ENCODE results near the gene FRMPD4. TPM values are rescaled to one million over a fixed set of nuclear protein-coding genes. Genes with fewer than 3 reads are reported as not detected.

Gene FRMPD4
- total RNA-seq, 1 experiment from 2014 or later, result 0.24 TPM

DNA sequence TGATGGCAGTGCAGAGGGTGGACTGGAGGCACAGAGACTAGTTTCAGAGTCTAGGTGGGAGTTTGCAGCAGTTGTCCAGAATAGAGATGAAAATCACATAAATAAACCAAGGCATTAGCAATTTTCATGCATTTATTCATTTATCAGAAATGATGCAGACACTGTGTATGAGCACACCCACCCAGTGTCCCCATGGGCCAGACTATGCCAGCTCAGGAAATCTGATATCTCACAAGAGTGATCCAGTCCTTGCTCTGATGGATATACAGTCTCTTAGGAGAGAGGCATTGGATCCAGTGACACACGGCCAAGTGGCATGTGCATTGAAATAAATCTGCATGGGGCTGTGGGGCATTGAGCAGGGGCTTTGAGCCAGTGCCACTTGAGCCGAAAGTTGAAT is 228.2 kb downstream of the FRMPD4 start:
- DNase-seq, result no peak
- peaks cover 63 to 70% of the 10 kb centered on the region in 2 experiments for H3K9me3 Mint-ChIP-seq
- no peak overlapping the region for H3K4ac ChIP-seq (ENCODE audit: low read depth, low read length)

More for the DNA sequence above, 228.2 kb downstream of the FRMPD4 start:
- peaks cover 0 to 3% (median 0%) of the 10 kb centered on the region in 3 experiments; a peak in 2 of 7 replicates for H3K36me3 Mint-ChIP-seq (ENCODE audit: insufficient read depth in 1 of 3, low read depth in 3 of 3)
- Histone ChIP-seq H3K18ac (ENCODE audit: insufficient read length, low read depth, low read length) (no peak overlapping the region), H2BK12ac (ENCODE audit: insufficient read length, low read depth, low read length) (no peak overlapping the region), H2AK5ac (ENCODE audit: insufficient read length, low read length) (no peak overlapping the region), H3K14ac (ENCODE audit: insufficient read depth, low read length) (no peak overlapping the region), H4K8ac (replicated peaks; ENCODE audit: insufficient read length, low read depth, low read length) (no peak overlapping the region), H2BK5ac (ENCODE audit: insufficient read length, low read length) (no peak overlapping the region), H4K5ac (ENCODE audit: insufficient read length, low read depth, low read length) (no peak overlapping the region), H3K4me2 (ENCODE audit: insufficient read depth, insufficient read length, low read length) (no peak overlapping the region), H3K27me3 (ENCODE audit: insufficient read depth, low read length) (no peaks in the 10 kb centered on the region), H3K79me1 (ENCODE audit: insufficient read depth, low read depth, low read length, poor library complexity, severe bottlenecking) (no peaks in the 10 kb centered on the region), H3K23ac (ENCODE audit: insufficient read length, low read depth, low read length) (no peak overlapping the region), H3K23me2 (ENCODE audit: insufficient read length, low read depth, low read length, poor library complexity, severe bottlenecking) (no peaks in the 10 kb centered on the region), H4K20me1 (ENCODE audit: control insufficient read depth, insufficient read depth, insufficient read length) (no peaks in the 10 kb centered on the region), H3K9ac (ENCODE audit: extremely low read depth, insufficient read length, low read length) (no peak overlapping the region), H4K91ac (ENCODE audit: insufficient read length, low read depth, low read length) (no peak overlapping the region), H3K56ac (ENCODE audit: insufficient read length, low read depth, low read length) (no peak overlapping the region), H3K9me3 (ENCODE audit: control insufficient read depth, low read depth, low read length) (no peaks in the 10 kb centered on the region), H2AFZ (ENCODE audit: low read length) (no peak overlapping the region), H3T11ph (ENCODE audit: low read length) (no peak overlapping the region), H2BK20ac (ENCODE audit: low read depth, low read length, poor library complexity, severe bottlenecking) (no peak overlapping the region), H2BK120ac (ENCODE audit: low read depth, low read length, poor library complexity, severe bottlenecking) (no peak overlapping the region), H2BK15ac (ENCODE audit: low read depth, low read length) (no peak overlapping the region), H3K4me1 (ENCODE audit: insufficient read depth, low read length) (no peaks in the 10 kb centered on the region), H3K27ac (ENCODE audit: insufficient read length, low read depth, low read length) (no peak overlapping the region), H3K79me2 (ENCODE audit: insufficient read depth, low read length) (no peaks in the 10 kb centered on the region)
- H3K4me3 Mint-ChIP-seq, result no peak overlapping the region
- H3K27ac Mint-ChIP-seq, result no peak overlapping the region
- TF ChIP-seq, protein P1, sequence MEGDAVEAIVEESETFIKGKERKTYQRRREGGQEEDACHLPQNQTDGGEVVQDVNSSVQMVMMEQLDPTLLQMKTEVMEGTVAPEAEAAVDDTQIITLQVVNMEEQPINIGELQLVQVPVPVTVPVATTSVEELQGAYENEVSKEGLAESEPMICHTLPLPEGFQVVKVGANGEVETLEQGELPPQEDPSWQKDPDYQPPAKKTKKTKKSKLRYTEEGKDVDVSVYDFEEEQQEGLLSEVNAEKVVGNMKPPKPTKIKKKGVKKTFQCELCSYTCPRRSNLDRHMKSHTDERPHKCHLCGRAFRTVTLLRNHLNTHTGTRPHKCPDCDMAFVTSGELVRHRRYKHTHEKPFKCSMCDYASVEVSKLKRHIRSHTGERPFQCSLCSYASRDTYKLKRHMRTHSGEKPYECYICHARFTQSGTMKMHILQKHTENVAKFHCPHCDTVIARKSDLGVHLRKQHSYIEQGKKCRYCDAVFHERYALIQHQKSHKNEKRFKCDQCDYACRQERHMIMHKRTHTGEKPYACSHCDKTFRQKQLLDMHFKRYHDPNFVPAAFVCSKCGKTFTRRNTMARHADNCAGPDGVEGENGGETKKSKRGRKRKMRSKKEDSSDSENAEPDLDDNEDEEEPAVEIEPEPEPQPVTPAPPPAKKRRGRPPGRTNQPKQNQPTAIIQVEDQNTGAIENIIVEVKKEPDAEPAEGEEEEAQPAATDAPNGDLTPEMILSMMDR (conservative IDR thresholded peaks at IDR 0.05), result no peak
- H3K27me3 Mint-ChIP-seq (ENCODE audit: low read depth), result no peaks in the 10 kb centered on the region
- WGBS (ENCODE audit: extremely low coverage, insufficient read length, low lambda C conversion rate), result no CpG with 5 or more reads among the region's 2 CpGs
- no peaks in the 10 kb centered on the region for H3K4me1 Mint-ChIP-seq

Measured in H9 (cell line).